NCI-H1694 treated with DMSO at 0.1 percent for 48 hours (cell line): Measurements from ENCODE around the gene ZNF385A.
A peak's percentile ranks its signal among the peaks of the same experiment; 100 is the strongest.

Source experiments
- DNase-seq: peaks from one replicate; lab custom pipeline; 2025; lab: John Stamatoyannopoulos, UW

Gene ZNF385A

GRCh38 chr12:54415221-54415929 is 30.8 kb upstream of the ZNF385A start:
- no peak for DNase-seq

GRCh38 chr12:54413284-54414190 is 29.0 kb upstream of the ZNF385A start:
- DNase-seq, result no peak

- no peak for DNase-seq
Measured at GRCh38 chr12:54412786-54413185, 28.3 kb upstream of the ZNF385A start.

- no peak for DNase-seq
Measured at GRCh38 chr12:54412348-54412747, 27.8 kb upstream of the ZNF385A start.

GRCh38 chr12:54411391-54412241 is 27.1 kb upstream of the ZNF385A start:
- DNase-seq, result no peak

- DNase-seq, result no peak
Measured at GRCh38 chr12:54409267-54409666, 24.7 kb upstream of the ZNF385A start.

- no peak for DNase-seq
Measured at GRCh38 chr12:54407183-54407905, 22.8 kb upstream of the ZNF385A start.

- DNase-seq, result no peak
Measured at GRCh38 chr12:54405573-54405972, 21.0 kb upstream of the ZNF385A start.

GRCh38 chr12:54405106-54405505 is 20.6 kb upstream of the ZNF385A start:
- no peak for DNase-seq

GRCh38 chr12:54404061-54405004 is 19.8 kb upstream of the ZNF385A start:
- DNase-seq, result no peak

GRCh38 chr12:54401119-54401518 is 16.6 kb upstream of the ZNF385A start:
- DNase-seq, result no peak

- peak; percentile 44 for DNase-seq
Measured at GRCh38 chr12:54398995-54399793, 14.7 kb upstream of the ZNF385A start.

GRCh38 chr12:54398218-54398617 is 13.7 kb upstream of the ZNF385A start:
- no peak for DNase-seq

GRCh38 chr12:54397157-54397556 is 12.6 kb upstream of the ZNF385A start:
- no peak for DNase-seq

GRCh38 chr12:54395545-54395944 is 11.0 kb upstream of the ZNF385A start:
- DNase-seq, result no peak

- no peak for DNase-seq
Measured at GRCh38 chr12:54394986-54395385, 10.5 kb upstream of the ZNF385A start.

GRCh38 chr12:54394281-54394719 is 9.8 kb upstream of the ZNF385A start:
- DNase-seq, result peak; percentile 28

- DNase-seq, result no peak
Measured at GRCh38 chr12:54393743-54394142, 9.2 kb upstream of the ZNF385A start.

GRCh38 chr12:54393207-54393609 is 8.7 kb upstream of the ZNF385A start:
- DNase-seq, result no peak
